Measurements from ENCODE around the gene NUDCD3.

Gene NUDCD3

GRCh38 chr7:44490351-44491200, at the start of gene NUDCD3:
NUDCD3 (minus strand) TSS chr7:44490658; CDS start chr7:44490600, 58 bp downstream.
- DNase-seq, result peak in 1 of 2 experiments; percentile 47

GRCh38 chr7:44539669-44540506, 49.4 kb upstream of the NUDCD3 start:
- DNase-seq, result no peak

- DNase-seq, result no peak
These were observed 48.6 kb upstream of the NUDCD3 start for GRCh38 chr7:44538798-44539668.

DNA sequence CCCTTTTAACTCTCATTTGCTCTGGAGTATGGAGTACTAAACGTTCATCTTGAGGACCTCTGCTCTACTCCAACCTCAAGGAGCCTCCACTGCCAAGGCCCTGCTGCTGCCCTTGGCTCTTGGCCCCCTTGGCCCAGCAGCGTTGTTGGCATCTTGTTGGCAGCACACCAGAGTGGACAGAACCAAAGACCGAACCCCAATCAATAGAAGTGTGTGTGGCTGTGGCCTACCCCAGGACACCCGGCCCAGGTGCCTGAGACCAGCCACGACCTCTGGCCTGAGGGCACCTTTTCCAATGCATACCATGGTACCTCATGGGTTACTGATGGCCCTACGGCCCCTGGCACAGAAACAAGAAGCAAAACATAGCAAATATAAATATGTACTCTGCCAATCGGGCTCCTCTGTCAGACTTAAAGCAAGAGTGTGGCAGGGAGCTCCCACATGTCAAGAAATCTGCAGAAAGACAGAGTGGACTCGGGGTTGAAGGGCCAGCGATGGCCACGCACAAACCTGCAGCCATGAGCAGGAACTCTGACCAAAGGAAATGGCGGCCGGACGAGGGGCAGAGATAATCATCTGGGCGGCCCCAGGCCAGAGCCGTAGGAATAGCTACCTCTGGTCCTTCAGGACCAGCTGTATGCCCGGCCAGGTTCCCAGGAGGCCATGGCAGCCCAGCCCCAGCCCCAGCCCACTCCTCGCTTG, 47.8 kb upstream of the NUDCD3 start:
- no peak for DNase-seq

GRCh38 chr7:44537442-44537841, 47.0 kb upstream of the NUDCD3 start:
- no peak for DNase-seq

DNA sequence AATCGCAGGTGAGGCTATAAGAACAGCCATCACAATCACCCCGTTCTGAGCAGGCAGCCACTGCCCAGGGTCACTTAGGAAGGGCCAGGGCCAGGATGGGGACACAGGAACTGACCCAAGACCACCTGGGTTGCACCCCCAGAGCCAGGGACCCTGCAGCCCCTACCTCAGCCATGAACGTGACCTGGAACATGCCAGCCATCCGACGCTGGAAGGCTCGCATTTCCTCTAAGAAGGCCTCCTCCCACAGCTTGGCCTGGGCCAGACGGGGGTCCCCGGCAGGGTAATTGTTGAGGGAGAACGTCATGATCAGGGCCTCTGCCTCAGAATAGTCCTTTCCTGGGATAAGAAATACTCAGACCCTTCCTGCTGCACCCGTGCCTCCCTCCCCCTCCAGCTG, 45.6 kb upstream of the NUDCD3 start:
- DNase-seq, result no peak

DNA sequence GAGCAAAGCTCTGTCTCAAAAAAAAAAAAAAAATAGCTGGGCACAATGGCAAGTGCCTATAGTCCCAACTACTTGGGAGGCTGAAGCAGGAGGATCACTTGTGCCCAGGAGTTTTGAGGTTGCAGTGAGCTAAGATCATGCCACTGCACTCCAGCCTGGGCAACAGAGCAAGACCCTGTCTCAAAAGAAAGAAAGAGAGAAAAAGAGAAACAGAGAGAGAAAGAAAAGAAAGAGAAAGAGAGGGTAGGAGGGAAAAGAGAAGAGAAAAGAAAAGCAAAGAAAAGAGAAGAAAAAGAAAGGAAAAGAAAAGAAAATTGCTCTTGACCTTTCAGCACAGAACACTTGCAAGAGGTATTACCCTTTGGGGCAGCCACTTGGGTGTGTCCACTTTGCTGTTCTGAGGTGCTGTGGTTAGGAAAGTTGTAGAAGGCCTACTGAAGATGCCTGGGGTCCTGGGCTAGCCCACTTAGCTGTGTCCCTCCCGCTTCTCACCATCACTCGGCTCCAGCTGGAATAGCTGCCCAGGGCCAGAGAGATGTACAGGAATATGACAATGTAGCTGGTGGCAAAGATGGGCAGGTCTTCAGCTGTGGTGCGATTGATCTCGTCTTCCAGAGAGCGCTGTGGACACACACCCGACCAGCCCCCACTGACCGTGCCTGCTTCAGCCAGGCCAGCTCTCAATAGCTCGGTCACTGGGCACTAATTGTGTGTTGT, 45.0 kb upstream of the NUDCD3 start:
- no peak for DNase-seq

DNA sequence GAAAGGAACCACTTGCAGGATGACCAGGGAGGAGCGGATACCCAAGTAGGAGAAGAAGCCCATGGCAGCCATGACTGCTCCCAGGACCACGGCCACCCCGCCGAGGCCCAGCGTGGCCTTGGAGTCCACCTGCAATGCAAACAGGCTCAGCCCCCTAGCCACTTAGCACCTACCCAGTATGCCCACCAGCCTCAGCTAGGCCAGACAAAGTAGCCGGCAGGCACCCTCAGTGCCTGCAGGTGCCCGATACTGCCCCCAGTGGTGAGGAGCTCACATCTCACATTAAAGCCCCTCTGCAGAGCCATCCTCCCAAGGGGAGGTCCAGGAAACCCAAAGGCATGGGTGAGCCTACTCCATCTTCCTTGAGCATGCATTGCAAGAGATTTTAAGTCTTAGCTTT, 44.0 kb upstream of the NUDCD3 start:
- DNase-seq, result no peak

- no peak for DNase-seq
These were observed 43.6 kb upstream of the NUDCD3 start for GRCh38 chr7:44534087-44534486.

- DNase-seq, result no peak
These were observed 43.0 kb upstream of the NUDCD3 start for GRCh38 chr7:44533301-44534055.

DNA sequence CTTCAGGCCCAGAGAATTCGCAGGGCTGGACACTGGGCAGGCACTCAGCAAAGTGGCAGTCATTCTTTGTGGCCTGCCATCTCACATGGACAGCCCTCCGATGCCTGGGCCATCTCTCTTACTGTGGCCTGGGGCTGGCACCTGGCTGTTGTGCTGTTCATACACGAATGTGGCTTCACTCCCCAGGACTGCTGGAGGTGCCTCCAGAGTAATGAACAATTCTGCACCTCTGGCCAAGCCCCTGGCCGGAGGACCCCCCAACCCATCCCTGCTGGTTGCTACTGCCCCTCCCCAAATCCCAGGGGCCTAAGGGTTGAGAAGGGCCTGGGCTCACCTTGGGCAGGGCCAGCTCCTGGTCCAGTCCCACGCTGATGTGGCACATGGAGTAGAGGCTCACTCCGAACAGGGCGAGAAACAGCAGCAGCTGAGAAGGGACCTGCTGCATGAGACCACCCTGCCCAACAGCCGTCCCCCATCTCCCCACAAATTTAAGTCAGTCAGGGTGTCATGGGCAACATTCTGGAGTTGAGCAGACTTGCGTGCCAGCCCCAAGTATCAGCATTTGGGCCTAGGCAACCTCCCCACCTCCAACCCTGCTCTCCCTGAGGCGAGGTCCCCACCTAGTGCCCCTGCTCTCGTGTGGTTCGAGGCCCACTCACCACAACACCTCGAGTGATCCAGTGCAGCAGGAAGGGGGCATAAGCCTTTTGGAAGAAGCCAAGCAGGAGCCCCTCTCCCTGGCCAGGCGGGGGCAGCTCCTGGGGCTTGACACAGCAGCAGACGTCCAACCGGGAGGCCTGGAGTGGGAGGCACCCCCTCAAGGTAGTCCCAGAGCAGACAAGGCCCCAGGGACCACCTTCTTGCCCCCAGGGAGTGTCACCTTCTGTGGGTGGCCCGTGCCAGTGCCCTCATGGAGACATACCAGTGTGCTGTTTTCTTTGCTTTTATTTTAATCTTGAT, 41.2 kb upstream of the NUDCD3 start:
- DNase-seq, result no peak

DNA sequence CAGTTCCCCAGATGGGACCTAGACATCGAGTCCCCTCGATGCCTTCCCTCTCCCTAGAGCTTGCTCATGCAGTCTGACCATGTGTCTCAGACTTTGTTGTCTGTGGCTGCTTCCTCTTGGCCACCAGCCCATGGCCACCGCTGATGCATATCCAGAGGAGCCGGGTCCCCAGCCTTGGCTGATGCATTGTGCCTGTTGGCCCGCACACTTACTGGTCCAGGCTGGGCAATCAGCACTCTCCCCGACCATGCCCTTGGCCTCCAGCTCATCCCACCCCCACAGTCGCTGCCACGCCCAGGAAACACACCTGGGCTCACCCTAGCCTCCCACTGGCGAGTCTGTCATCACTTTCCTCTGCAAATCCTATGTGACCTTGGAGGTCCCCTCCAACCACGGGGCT, 40.5 kb upstream of the NUDCD3 start:
- DNase-seq, result no peak

DNA sequence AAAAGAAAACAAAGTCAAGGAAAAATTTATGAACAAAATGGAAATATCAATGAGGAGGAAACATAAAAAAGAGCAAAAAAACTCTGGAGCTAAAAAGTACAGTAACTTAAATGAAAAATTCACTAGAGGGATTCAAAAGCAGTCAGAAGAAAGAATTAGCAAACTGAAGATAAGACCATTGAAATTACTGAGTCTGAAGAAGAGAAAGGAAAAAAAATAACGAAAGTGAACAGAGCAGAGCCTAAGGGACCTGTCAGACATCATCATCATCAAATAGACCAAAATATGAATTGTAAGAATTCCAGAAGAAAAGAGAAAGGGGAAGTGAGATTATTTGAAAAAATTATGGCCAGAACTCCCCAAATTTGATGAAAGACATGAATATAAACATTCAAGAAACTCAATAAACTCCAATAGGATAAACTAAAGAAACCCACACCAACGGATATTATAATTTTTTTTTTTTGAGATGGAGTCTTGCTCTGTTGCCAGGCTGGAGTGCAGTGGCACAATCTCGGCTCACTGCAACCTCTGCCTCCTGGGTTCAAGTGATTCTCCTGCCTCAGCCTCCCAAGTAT, 34.4 kb upstream of the NUDCD3 start:
- DNase-seq, result no peak

DNA sequence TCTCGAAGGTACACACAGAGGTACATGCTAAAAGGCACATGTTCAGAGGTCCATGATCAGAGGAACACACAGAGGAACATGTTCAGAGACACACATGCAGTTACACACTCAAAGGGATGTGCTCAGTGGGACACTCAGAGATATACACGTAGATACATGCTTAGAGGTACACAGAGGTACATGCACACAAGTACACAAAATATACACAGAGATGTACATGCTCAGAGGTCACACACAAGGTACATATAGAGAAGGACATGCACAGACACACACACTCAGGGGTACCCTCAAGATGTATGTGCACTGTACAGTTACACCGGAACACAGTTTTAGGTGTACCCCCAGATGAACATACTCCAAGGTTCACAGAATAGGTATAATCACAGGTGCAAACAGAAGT, 31.9 kb upstream of the NUDCD3 start:
- DNase-seq, result no peak

DNA sequence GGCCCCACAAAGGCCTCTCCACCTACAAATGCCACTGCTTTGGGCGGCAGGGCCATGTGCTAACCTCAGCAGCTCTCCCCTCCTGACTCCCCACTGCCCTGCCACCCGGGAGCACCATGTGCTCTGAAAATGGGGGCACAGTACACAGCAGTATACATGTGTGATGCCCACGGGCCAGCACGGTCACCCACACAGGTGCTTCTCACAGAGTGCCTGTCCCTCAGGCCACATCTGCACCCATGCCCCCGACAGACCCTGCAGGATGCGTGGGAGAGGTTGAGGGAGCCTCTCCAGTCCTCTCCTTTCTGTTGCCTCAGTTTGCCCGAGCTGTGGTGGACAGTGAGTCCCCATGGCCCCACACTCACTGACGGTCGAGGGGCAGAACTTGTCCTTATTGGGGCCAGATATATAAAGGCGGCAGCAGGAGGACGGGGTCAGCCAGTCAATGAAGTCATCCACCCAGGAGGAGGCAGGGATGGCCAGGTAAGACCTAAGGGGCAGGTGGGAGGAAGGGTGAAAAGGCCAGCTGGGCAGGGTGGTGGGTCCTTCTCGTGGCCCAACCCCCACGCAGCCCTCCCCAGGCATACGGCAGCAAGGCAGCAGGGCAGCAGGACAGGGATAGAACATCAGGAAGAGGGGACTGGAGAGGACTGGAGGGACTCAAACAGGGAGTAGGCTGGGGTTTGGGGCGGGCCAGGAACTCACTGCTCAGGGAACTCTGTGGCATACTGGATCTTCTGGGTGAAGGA, 31.1 kb upstream of the NUDCD3 start:
- no peak for DNase-seq

- DNase-seq, result no peak
These were observed 30.1 kb upstream of the NUDCD3 start for GRCh38 chr7:44520574-44520973.

GRCh38 chr7:44519546-44519945, 29.1 kb upstream of the NUDCD3 start:
- DNase-seq, result no peak

DNA sequence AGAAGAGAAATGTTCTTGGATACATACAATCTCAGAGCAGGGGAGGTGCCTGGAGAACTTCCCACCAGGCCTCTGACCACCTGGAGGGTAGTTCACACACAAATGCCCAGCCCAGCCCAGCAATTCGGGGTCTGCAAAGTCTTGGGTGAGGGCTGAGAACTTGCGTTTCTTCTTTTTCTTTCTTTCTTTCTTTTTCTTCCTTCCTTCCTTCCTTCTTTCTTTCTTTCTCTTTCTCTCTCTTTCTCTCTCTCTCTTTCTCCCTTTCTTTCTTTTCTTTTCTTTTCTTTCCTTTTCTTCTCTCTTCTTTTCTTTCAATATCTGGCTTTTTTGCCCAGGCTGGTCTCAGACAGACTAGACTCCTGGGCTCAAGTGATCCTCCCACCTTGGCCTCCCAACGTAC, 28.3 kb upstream of the NUDCD3 start:
- no peak for DNase-seq

DNA sequence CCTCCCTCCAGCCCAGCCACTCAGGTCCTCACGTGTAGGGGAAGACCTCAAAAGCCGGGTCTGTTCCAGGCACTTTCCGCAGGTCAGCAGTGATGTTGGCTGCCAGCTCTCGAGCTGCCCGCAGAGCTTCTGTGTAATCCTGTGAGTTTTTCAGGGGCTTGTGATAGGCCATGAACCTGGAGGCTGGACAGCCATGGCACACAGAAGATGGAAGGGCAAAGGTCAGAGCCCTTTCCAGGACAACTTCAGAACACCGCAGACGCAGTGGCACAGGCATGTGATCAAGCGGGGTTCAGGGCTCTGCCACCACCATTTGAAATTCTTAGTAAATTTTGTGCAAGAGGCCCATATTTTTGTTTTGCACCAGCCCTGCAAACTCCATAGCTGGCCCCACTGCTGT, 26.7 kb upstream of the NUDCD3 start:
- DNase-seq, result no peak

Data from cerebellar nuclear complex (tissue), 1 donor.